ENCODE results near the gene FOXP1.

DNA sequence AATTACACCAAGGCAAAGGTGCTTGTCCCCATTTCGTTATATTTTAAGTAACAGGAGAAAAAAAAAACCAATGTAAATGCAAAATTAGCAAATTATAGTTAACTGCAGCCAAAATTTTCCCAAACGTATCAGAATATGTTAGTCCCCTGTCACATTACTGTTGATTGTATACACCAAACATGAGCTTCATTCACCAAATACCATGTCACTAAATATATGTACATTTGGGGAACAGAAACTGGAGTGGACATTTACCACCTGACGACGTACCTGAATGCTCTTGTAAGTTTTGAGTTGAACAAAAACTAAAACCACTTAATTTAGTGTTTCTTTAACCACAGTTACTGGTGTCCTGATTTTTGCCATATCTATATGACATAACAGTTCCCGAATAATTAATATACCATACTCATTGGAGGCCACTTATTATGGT is 3.3 kb upstream of the FOXP1 start:
- TF ChIP-seq EZH2phosphoT487 (IDR thresholded peaks at IDR 0.05; ENCODE audit: insufficient read depth, low read depth) (no peak), EZH2 (IDR thresholded peaks at IDR 0.05; ENCODE audit: insufficient read depth, poor library complexity, severe bottlenecking) (no peak)
